Measurements from ENCODE around the gene GRIK4.

GRIK4 gene

DNA sequence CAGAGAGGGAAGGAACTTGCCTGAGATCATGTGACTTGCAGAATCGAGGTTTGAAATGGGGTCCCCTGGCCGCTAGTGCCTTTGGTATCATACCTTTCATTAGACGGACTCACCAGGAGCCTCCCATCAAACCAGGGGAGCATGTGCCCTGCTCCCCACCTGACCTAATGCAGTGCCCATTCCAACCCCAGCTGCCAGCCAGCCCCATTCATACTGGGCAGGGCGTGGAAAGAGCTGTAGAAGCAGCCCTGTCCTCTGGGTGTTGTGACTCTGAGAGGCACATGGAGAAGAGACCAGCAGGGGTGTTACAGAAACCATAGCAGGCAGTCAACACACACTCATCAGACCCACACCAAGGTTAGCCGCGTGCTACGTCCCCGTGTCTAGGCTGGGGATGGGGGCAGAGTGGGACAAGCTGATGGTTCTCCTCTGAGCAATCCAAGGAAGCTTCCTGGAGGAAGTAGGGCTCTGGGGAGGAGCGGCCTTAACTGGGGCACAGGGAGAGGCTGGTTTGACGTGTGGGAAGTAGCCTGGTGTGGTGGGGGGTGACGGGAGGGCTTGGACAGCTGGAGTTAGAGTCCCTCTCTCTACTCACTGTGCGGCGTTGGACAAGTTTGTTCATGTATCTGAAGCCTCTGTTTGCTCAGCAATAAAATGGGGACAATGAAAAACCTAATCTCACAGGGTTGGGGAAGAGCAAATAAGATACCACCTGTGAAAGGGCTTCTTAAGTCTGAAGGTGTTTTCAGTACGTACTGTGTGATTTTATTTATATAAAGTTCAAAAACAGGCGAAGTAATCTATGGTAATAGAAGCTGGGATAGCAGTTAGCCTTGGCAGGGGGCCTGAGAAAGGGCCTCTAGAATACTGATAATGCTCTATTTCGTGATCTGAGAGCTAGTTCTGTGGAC lies 14.0 kb downstream of the GRIK4 start:
- no peak for DNase-seq

- DNase-seq: no peak
Observed at GRCh38 chr11:120526241-120526640, 14.7 kb downstream of the GRIK4 start.

DNA sequence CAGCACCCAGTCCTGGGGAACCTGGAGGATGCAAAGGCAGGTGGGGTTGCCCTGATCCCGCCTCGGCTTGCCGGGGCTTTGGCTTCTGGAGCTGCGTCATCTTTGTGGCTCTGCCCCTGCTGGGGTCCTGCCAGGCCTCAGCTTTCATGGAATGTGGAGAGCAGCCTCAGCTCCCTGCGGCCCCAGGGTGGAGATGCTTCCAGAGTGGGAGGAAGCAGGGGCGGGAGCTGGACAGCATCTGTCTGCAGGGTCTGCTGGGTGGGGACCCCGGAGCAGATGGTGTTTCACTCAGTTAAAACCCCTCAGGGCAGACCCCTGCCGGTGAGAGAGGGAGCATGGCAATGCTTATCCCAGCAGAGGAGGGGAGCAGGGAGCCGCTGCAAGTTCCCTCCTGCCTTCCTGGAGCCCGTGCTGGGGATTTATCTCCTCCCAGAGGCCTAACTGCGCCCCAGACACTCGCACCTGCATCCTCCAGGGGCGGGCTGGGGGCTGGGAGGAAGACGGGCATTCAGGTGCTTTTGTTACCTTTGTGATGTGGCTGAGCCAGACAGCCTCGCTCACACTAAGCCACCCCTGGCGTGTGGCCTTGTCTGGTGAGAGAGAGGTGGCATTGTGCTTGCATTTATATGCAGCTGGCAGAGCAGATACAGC lies 15.7 kb downstream of the GRIK4 start:
- DNase-seq: no peak

- DNase-seq: no peak
Observed at GRCh38 chr11:120528749-120529148, 17.2 kb downstream of the GRIK4 start.

GRCh38 chr11:120529214-120529613 lies 17.7 kb downstream of the GRIK4 start:
- DNase-seq: no peak

- no peak for DNase-seq
Observed at GRCh38 chr11:120529911-120530310, 18.4 kb downstream of the GRIK4 start.

DNA sequence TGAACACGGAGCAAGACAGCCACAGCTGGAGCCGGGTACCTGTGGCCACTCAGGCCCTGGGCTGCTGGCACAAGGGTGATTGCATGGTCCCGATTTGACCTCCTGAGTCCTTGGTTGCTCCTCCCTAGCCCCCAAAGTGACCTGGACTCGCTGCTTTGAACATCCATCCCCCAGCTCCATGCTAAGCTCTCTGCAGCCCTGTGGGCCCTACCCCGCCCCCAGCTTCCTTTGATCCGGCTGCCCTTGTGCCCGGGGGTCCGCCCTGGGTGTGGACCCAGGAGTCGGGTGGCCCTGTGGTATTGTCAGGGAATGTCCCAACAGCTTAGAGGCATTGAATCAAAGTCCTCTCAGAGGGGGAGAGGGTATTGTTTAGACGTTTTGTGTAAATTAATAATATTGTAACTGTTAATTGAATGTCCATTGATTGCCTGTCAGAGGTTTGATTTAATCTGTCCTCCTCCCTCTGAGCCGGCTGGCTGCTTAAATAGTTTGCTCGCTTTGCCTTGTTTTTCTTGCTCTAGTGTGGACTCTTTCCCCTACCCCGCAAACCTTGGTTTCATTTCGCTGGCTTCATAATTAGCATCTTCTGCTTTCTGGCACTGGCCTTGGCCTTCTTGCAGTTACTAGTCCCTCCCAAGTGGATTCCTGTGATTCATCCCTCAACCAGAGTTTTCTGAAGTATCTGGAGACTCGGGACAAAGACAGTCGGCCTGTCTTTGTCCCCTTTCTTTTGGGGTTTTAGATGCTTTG lies 20.7 kb downstream of the GRIK4 start:
- no peak for DNase-seq

DNA sequence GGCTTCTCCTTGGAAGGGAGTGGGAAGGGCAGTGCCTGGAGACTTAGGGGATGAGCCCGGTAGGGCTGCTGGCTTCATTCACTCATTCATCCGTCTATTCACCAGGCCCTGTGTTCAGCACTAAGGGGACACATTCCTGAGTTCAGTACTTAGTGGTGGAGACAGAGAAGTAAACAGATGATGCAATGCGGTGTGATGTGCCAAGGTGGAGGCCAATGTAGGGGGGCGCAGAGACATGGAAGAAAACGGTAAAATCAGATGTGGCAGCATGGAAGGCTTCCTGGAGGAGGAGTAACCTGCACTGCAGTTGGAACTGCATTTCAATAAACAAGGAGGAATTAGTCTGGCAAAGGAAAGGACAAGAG lies 21.3 kb downstream of the GRIK4 start:
- no peak for DNase-seq

DNA sequence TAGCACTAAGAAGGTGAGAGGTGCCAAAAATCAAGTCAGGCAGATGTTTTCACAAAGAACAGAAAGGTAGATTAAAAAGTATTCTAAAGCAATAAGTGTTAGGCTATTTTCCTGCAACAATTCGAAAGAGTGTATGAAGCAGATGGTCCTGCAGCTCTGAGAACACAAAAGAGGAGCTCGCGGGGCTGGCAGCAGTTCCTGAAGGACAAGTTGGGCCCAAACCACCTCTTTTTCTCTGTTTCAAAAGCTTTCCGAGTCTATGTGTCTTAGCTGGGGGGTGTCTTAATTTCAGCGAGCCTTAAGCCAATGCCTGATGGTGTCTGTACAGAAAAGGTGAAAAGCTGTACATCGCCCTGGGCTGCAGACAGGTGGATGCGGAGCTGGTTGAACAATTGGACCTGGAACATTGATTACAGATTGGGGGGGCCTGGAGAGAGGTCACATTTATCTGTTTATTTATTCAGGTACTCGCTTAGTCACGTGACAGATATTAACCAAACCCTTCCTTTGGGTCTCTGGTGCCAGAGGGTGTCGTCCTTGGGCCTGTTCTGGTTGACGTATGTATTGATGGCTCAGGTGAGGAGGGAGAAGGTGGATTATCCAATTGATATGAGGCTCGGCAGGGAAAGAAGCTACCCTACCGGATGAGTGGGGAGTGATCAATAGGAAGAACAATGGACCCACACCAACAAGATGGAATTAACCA lies 24.7 kb downstream of the GRIK4 start:
- no peak for DNase-seq

DNA sequence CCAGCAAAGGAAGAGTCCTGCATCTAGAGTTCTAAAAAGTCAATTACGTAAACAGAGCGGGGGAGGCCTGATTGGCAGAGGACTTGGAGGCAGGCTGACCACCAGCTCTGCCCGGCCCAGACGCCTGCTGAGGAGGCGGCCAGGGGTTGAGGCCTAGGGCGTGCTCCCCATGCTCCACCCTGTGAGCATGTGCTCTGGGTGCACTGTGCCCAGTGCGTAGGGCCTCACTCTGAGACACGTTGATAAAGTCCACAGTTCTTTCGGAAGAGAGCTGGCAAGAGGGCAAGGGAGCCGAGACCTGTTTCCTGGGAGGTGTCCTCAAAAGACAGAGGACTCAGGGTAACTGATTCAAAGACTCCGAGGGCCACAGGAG lies 25.2 kb downstream of the GRIK4 start:
- no peak for DNase-seq

GRCh38 chr11:120537996-120538395 lies 26.4 kb downstream of the GRIK4 start:
- no peak for DNase-seq

DNA sequence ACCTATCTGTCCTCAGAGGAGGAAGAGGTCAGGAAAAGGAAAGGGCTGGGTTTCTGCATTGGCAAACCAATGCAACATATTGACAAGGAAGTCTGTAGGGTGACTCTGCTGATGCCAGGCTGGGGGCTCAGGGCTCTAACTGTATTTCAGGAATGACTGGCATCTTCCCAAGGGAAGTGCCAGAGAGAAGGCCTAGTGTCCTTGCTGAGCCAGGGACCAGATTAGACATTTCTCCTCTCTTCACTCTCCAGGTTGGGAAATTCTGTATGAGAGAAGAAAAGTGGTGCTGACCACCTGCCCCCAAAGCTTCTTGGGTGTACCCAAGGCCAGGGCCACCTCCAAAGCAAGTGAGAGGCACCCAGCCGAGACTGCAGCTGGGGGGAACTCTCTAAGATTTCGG lies 27.2 kb downstream of the GRIK4 start:
- no peak for DNase-seq

DNA sequence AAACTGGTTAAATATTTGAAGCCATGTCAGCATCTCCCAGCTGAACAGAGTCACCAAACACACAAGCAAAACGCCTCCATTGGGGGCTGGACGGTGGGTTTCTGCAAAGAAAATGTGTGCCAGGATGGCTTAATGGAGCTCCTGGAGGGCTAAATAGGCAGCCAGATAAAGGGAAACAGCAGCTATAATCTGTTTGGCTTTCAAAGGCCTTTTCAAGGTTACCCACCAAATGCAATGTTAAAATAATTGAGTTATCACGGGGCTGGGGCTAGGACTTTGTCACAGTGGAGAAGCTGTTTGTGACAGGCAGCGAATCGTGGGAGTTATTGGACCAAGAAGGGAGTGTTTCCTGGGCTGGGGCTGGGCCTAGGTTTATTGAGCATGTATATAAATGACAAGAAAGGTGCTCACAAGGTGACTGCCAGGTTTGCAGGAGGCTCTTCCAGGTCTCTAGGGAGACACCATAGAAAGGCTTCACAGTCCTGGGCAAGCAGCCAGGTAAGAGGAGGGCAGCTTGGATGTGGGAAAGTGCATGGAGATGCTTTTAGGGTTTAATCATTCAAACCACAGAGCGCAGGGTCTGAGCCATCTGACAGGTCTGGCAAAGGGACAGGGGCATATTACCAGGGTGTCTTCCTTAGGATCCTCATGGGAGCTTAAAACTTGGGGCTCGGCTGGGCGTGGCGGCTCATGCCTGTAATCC lies 28.3 kb downstream of the GRIK4 start:
- DNase-seq: no peak

DNA sequence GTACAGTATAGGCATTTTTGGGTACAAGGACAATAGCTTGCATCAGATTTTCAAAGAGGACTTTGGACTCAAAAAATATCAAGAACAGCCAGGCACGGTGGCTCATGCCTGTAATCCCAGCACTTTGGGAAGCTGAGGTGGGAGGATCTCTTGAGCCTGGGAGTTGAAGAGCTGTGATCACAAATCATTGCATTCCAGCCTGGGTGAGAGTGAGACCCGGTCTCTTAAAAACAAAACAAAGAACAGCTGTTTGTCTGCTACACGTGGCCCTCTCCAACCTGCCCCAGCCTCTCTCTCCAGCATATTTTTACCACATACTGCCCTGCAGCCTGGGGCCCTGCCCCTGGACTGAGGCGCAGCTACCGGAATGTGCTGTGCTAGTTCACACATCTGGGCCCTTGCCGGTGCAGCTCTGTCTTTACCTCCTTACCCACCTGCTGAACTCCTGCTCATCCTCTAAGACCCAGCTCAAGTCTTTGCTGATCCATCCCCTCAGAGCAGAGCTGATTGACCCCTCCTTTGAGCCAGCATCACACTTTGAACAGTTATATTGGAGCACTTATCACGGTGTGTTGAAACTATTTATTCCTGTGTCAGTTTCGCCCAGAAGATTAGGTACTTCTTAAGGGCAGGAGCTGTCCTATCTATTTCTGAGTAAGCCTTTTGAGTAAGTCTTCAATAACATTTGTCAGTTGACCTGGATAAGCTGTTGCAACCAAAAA lies 29.4 kb downstream of the GRIK4 start:
- no peak for DNase-seq

- no peak for DNase-seq
Observed at GRCh38 chr11:120543521-120544215, 32.1 kb downstream of the GRIK4 start.

DNA sequence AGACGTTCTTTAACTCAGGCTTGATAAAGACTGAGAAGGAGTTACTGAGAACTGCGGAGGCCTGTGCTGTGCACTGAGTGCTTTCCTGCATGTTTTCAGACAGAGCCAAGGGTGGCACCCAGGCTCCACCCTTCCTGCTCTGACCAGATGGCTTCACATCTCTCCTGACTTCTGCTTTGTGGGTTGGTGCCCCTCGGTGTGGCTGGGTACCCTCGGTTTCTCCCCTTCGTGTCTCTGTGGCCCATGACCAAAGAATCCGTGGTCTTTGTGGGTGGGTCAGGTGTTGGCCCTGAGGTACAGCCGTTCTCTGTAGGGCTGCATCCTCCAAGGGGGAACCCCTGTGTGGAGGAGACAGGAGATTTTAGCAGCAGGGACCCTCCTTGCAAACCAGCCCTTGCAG lies 34.3 kb downstream of the GRIK4 start:
- peak; percentile 9 for DNase-seq

DNA sequence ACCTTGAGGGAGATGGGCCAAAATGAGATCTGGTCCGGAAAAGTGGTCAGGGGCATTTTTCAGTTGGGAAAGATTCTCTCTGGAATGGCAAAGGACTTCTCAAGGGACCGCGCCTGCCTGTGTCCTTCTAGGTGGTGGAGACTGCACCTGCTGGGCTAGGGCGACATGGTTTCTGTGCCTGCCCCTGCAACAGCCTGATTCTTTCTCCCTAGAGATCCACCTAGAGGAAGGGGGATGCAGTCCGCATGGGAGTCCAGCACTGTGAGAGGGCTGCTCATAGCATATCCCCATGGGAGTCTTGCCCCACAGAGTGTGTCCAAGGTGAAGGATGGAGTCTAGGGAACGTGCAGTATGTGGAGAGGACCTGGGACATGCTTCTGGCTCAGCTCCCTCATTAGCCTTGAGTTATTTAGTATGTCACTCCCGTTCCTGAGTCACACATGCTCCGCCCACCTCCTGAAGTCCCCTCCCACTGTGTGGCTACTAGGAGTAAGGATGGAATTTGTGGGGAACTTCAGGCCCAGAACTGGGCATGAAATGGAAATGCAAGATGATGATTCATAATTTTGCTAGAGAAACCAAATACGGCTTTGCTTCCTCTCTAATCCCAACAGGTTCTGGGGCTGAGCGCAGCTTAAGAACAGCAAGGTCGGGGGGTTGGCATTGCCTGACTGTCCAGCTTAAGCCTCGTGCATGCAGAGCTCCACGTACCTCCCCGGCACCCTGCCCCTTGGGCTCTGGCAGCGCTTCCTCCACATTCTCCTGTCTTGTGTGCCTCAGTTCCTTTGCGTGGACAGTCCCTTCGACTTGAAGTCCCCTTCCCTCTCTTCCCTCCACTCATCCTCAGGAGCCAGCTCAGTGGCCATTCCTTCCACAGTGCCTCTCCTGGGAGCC lies 35.0 kb downstream of the GRIK4 start:
- DNase-seq: no peak

DNA sequence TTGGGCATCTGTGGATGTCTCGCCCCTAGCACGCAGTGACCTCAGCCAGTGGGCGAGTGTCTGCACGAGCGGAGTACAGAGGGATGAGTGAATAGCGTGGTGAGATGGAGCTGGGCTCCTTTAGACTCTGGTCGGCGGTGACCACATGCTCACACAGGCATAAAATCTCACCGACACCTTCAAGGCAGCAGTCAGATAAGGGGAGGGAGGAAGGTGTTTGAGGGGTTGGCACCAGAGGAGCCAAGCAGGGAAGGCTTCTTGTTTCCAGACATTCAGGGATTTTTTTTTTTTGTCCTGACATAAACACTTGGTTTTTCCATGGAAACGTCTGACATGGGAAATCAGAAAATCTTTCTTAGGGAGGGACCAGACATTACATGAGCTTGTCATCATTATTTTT lies 35.8 kb downstream of the GRIK4 start:
- DNase-seq: no peak

DNA sequence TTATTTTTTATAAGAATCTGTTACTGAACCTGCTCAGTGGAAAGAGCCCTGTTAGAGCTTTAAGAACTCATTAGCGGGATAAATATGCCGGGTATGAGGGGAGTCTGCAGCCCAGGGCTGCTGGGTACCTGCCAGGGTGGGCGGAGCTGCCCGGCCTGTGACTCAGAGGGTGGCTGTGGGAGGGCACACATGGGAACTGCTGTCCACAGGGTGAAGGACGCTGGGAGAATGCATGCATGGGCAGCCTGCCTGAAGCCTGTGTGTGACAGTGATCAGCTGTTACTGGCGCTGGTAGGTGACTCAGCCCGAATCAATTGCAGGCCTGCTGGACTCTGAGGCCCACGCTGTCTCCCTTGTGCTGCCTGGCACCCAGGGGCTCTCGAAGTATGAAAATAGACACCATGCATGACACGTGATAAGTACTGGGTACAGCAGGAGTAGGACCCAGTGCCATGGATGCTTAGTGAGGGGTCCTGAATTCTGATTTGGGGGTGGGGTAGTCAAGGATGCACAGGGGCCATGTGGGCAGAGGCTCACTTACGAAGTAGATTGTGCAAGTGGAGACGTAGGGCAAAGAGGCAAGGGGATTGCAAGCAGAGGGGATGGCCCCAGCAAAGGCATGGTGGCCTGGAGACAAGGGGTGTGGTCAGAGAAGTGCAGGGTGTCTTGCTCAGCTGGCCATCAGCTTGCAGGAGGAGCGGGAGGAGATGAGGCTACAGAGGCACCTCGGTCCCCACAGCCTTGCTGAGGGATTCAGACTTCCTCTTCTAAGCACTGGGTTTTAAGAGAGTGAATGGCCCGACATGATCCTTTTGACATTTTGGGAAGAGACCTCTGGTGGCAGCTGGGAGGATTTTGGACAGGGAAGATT lies 36.5 kb downstream of the GRIK4 start:
- peak; percentile 35 for DNase-seq
